ENCODE data around the gene FHL1.

FHL1 gene

DNA sequence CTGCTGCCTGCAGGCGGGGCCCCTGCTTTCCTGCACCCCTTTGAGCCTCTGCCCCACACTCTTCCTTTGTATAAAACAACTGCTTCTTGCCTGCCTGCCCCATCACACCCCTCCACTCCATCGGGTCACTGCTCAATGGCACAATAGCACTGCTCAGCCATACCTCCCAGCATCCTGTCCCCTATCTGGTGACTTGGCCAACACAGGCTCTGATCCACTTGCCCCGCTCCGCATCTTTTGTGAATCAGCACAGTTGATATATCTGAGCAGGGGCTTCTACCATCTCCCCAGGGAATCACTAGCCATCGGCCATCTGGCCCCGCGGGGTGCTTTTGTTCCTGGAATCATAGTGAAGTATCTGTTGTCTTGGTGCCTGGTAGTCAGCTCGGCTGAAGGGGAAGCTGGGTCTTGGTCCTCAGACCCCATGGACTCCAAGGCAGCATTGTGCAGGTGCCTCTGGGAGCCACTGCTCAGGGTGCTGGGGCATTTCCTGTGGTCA, 58.6 kb downstream of the FHL1 start:
- no peak for DNase-seq (ENCODE audit: low read depth)
- TF ChIP-seq, protein P1, sequence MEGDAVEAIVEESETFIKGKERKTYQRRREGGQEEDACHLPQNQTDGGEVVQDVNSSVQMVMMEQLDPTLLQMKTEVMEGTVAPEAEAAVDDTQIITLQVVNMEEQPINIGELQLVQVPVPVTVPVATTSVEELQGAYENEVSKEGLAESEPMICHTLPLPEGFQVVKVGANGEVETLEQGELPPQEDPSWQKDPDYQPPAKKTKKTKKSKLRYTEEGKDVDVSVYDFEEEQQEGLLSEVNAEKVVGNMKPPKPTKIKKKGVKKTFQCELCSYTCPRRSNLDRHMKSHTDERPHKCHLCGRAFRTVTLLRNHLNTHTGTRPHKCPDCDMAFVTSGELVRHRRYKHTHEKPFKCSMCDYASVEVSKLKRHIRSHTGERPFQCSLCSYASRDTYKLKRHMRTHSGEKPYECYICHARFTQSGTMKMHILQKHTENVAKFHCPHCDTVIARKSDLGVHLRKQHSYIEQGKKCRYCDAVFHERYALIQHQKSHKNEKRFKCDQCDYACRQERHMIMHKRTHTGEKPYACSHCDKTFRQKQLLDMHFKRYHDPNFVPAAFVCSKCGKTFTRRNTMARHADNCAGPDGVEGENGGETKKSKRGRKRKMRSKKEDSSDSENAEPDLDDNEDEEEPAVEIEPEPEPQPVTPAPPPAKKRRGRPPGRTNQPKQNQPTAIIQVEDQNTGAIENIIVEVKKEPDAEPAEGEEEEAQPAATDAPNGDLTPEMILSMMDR (IDR thresholded peaks at IDR 0.05; ENCODE audit: low read depth, low read length, missing control alignments) = no peak
- H3K4me3 ChIP-seq (ENCODE audit: low read depth, low read length) = no peak overlapping the region

DNA sequence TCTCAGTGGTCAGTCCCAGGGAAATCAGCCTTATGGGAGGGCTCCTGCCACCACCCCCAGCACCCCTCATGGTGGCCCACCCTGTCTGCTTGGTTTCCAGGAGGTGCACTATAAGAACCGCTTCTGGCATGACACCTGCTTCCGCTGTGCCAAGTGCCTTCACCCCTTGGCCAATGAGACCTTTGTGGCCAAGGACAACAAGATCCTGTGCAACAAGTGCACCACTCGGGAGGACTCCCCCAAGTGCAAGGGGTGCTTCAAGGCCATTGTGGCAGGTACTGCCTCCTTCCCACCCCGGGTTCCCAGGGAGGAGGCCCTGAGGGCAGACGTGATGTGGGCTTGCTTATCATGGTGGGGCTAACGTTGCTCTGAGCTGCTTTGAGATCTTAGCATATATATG, 59.6 kb downstream of the FHL1 start:
- H3K4me3 ChIP-seq (ENCODE audit: low read depth, low read length) = no peak overlapping the region
- DNase-seq (ENCODE audit: low read depth) = no peak
- TF ChIP-seq, protein P1 (IDR thresholded peaks at IDR 0.05; ENCODE audit: low read depth, low read length, missing control alignments) = no peak

DNA sequence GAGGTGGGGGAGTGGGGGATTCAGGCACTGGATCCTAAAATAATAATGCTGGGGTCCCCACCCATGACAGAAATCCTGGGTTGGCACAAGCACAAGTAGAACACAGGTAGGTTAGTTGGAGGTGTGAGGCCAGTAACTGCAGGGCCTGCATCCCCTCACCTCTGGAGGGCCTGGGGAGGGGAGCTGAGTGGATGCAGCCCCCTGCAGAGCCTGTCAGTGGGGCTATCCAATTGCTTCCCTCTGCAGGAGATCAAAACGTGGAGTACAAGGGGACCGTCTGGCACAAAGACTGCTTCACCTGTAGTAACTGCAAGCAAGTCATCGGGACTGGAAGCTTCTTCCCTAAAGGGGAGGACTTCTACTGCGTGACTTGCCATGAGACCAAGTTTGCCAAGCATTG, 60.2 kb downstream of the FHL1 start:
- H3K4me3 ChIP-seq (ENCODE audit: low read depth, low read length) = no peak overlapping the region
- no peak for DNase-seq (ENCODE audit: low read depth)
- TF ChIP-seq, protein P1 (IDR thresholded peaks at IDR 0.05; ENCODE audit: low read depth, low read length, missing control alignments) = no peak

DNA sequence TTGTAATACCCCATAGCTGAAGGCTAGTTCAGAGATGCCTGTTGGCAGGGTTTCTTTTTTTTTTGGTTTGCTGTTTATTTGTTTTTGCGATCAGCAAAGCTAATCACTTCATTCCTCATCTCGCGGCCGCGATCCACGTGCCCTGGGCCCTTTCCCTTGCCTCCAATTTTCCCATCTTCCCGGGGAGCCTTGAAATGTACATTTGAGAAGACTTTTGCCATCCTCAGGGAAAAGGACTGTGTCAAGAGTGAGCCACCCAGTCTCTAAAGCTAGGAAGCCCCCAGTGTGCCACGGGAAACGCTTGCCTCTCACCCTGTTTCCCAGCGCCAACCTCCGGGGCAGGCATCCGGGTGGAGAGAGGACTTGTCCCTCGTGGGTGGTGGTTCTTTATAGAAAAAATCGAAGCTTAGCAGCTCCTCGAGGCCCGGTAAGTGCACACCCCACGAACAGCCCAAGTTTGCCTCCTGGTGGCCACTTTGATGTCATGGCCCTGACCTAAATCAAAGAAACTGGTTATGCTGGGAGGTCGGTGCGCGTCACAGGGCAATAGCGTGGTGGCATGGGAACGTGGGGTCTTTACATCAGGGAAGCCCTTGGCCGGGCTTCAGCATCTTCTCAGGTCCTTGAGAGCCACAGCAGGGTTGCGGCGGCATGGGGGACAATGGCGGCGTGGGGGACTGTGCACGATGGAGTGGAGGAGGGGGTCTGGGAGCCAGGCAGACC, 61.8 kb downstream of the FHL1 start:
- no peak overlapping the region for H3K4me3 ChIP-seq (ENCODE audit: low read depth, low read length)
- TF ChIP-seq, protein P1 (IDR thresholded peaks at IDR 0.05; ENCODE audit: low read depth, low read length, missing control alignments) = peak; percentile 35
- no peak for DNase-seq (ENCODE audit: low read depth)

DNA sequence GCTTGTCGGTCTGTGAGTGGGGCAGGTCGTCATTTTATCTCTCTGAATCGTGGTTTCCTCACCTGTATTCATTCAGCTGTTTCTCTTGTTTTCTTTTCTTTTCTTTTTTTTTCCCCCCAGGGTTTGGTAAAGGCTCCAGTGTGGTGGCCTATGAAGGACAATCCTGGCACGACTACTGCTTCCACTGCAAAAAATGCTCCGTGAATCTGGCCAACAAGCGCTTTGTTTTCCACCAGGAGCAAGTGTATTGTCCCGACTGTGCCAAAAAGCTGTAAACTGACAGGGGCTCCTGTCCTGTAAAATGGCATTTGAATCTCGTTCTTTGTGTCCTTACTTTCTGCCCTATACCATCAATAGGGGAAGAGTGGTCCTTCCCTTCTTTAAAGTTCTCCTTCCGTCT, 62.4 kb downstream of the FHL1 start:
- DNase-seq (ENCODE audit: low read depth) = no peak
- TF ChIP-seq, protein P1 (IDR thresholded peaks at IDR 0.05; ENCODE audit: low read depth, low read length, missing control alignments) = no peak
- no peak overlapping the region for H3K4me3 ChIP-seq (ENCODE audit: low read depth, low read length)

DNA sequence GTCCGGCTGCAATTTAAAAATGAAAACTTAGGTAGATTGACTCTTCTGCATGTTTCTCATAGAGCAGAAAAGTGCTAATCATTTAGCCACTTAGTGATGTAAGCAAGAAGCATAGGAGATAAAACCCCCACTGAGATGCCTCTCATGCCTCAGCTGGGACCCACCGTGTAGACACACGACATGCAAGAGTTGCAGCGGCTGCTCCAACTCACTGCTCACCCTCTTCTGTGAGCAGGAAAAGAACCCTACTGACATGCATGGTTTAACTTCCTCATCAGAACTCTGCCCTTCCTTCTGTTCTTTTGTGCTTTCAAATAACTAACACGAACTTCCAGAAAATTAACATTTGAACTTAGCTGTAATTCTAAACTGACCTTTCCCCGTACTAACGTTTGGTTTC, 62.9 kb downstream of the FHL1 start:
- TF ChIP-seq, protein P1 (IDR thresholded peaks at IDR 0.05; ENCODE audit: low read depth, low read length, missing control alignments) = no peak
- no peak overlapping the region for H3K4me3 ChIP-seq (ENCODE audit: low read depth, low read length)
- no peak for DNase-seq (ENCODE audit: low read depth)

DNA sequence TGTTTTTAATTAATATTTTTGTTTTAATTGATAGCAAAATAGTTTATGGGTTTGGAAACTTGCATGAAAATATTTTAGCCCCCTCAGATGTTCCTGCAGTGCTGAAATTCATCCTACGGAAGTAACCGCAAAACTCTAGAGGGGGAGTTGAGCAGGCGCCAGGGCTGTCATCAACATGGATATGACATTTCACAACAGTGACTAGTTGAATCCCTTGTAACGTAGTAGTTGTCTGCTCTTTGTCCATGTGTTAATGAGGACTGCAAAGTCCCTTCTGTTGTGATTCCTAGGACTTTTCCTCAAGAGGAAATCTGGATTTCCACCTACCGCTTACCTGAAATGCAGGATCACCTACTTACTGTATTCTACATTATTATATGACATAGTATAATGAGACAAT, 63.5 kb downstream of the FHL1 start:
- H3K4me3 ChIP-seq (ENCODE audit: low read depth, low read length) = no peak overlapping the region
- DNase-seq (ENCODE audit: low read depth) = no peak
- TF ChIP-seq, protein P1 (IDR thresholded peaks at IDR 0.05; ENCODE audit: low read depth, low read length, missing control alignments) = no peak
